HepG2 (cell line): ENCODE measurements around the gene LHX5. TPM values are rescaled to one million over a fixed set of nuclear protein-coding genes. Genes with fewer than 3 reads are reported as not detected.

Experiments
- ATAC-seq: fragments of 200-7000 bp; cut with Tn5 transposase; 3 replicates; pipeline ENCODE4 v1.9.1; 2020; ENCODE audit warnings: mild to moderate bottlenecking, moderate library complexity
- BruUV-seq: library from RNA; stranded (reverse); fragments of 400-500 nt; replicated peaks from 2 replicates; lab custom pipeline; 2021; lab: Mats Ljungman, UMichigan
- CTCF ChIA-PET: fragments of 300-600 bp; formaldehyde crosslinking; extraction: SDS; loops from one replicate; lab custom pipeline; 2021; ENCODE audit warnings: low total read pairs, inconsistent platforms, low intra/inter-chr PET ratio; lab: Yijun Ruan, JAX
- POLR2A ChIA-PET: fragments of 350-600 bp; sonication (Branson Sonifier 250); formaldehyde crosslinking; loops from one replicate; lab custom pipeline; 2020; ENCODE audit warnings: antibody characterized with exemption, inconsistent platforms; lab: Yijun Ruan, JAX
- DNase-seq: peaks from one replicate; pipeline ENCODE4 v3.0.0-alpha.2; 2015; ENCODE audit warnings: low spot score
- FAIRE-seq: peaks from 3 replicates; lab custom pipeline; 2011; peaks lifted over from hg19 to GRCh38; lab: Jason Lieb, UNC
- H2AFZ ChIP-seq: one replicate; pipeline ENCODE4 v1.6.1; 2011; ENCODE audit warnings: low read length, inconsistent platforms
- H3K27ac ChIP-seq: fragments of 300-600 bp; 3 replicates; pipeline ENCODE4 v1.8.0; 2011; ENCODE audit warnings: mixed run types, mild to moderate bottlenecking, mixed read lengths, low read length, inconsistent platforms; ENCODE audit not compliant: insufficient read depth; ENCODE audit errors: extremely low read length
- H3K27me3 ChIP-seq, 2 experiments: fragments of 200-600 bp in 1 of 2; 2 replicates in 1 of 2; 3 replicates in 1 of 2; pipeline versions ENCODE4 v1.6.0 to v1.8.0; 2011; ENCODE audit warnings: low read length in 2 of 2, mild to moderate bottlenecking in 2 of 2, moderate library complexity in 2 of 2, inconsistent platforms in 1 of 2; ENCODE audit not compliant: insufficient read depth in 2 of 2, control insufficient read depth in 1 of 2
- H3K36me3 ChIP-seq, 2 experiments: fragments of 200-600 bp in 1 of 2; replicated peaks in 1 of 2; 2 replicates in 1 of 2; 3 replicates in 1 of 2; pipeline versions ENCODE4 v1.5.1 to v1.8.0; 2011; ENCODE audit warnings: low read length in 2 of 2, inconsistent platforms in 1 of 2; ENCODE audit not compliant: insufficient read depth in 2 of 2, control insufficient read depth in 1 of 2
- H3K4me1 ChIP-seq: 2 replicates; pipeline ENCODE4 v1.5.1; 2012; ENCODE audit warnings: low read length, inconsistent platforms; ENCODE audit not compliant: insufficient read depth
- H3K4me2 ChIP-seq: 2 replicates; pipeline ENCODE4 v1.6.0; 2011; ENCODE audit warnings: low read depth, low read length, inconsistent platforms
- H3K4me3 ChIP-seq, 3 experiments: fragments of 200-600 bp in 1 of 3; sonication (generic), shearing (Covaris generic) in 1 of 3; replicated peaks in 1 of 3; 2 replicates each; pipeline ENCODE4 v1.5.1; 2011 to 2016; ENCODE audit warnings: low read length in 3 of 3, inconsistent platforms in 2 of 3, low read depth in 2 of 3, mild to moderate bottlenecking in 2 of 3, control low read depth in 1 of 3, mixed read lengths in 1 of 3; ENCODE audit not compliant: insufficient read depth in 1 of 3
- H3K79me2 ChIP-seq: one replicate; pipeline ENCODE4 v1.6.1; 2011; ENCODE audit warnings: low read length, inconsistent platforms; ENCODE audit not compliant: insufficient read depth
- H3K9ac ChIP-seq: 2 replicates; pipeline ENCODE4 v1.6.0; 2011; ENCODE audit warnings: mild to moderate bottlenecking, low read depth, low read length, inconsistent platforms; ENCODE audit not compliant: insufficient read depth
- H3K9me3 ChIP-seq: 2 replicates; pipeline ENCODE4 v1.5.1; 2012; ENCODE audit warnings: mild to moderate bottlenecking, low read length
- H4K20me1 ChIP-seq: 2 replicates; pipeline ENCODE4 v1.6.0; 2011; ENCODE audit warnings: inconsistent platforms, mild to moderate bottlenecking, low read length, moderate library complexity; ENCODE audit not compliant: insufficient read depth
- KMT2A ChIP-seq: sonication (generic); formaldehyde crosslinking; IDR thresholded peaks from 2 replicates; pipeline ENCODE4 v1.4.0; 2020; ENCODE audit warnings: missing genetic modification reagents
- PAX8 ChIP-seq: sonication (generic); formaldehyde crosslinking; IDR thresholded peaks from 2 replicates; pipeline ENCODE4 v1.8.0; 2022; ENCODE audit warnings: mild to moderate bottlenecking, missing genetic modification reagents, borderline replicate concordance
- ZIK1 ChIP-seq: sonication (generic); formaldehyde crosslinking; IDR thresholded peaks from 2 replicates; pipeline ENCODE4 v1.5.0; 2020; ENCODE audit warnings: mild to moderate bottlenecking, low read depth, missing genetic modification reagents, borderline replicate concordance
- ZNF101 ChIP-seq: sonication (generic); formaldehyde crosslinking; IDR thresholded peaks from 2 replicates; pipeline ENCODE4 v1.4.0; 2020; ENCODE audit warnings: mild to moderate bottlenecking, low read depth, missing genetic modification reagents, borderline replicate concordance
- ZNF589 ChIP-seq: sonication (generic); formaldehyde crosslinking; conservative IDR thresholded peaks from 2 replicates; pipeline ENCODE4 v1.8.0; 2022; ENCODE audit warnings: mild to moderate bottlenecking, moderate library complexity, missing genetic modification reagents
- ZNF782 ChIP-seq: sonication (generic); formaldehyde crosslinking; IDR thresholded peaks from 2 replicates; pipeline ENCODE4 v1.4.0; 2020; ENCODE audit warnings: missing genetic modification reagents, mild to moderate bottlenecking, borderline replicate concordance
- WGBS: methylation state at CpG from one replicate; pipeline ENCODE4 v1.1.6; 2017; ENCODE audit warnings: low lambda C conversion rate; 5-methylcytosine and 5-hydroxymethylcytosine counted together
- in situ Hi-C: cut with HindIII; loops from 2 replicates; pipeline ENCODE4 v1.10.0; 2017; ENCODE audit warnings: low pct_unique_long_range_greater_than_20kb; ENCODE audit not compliant: extremely low pct_ligation_motif_present
- intact Hi-C: fragments of 100-400 bp; cut with micrococcal nuclease; formaldehyde crosslinking; loops from one replicate; pipeline ENCODE4 v1.10.0; 2022; ENCODE audit not compliant: unreplicated experiment
- polyA plus RNA-seq, 8 experiments: library from polyadenylated mRNA; depleted of rRNA in 3 of 8; stranded (reverse) in 7 of 8; unstranded in 1 of 8; fragments of >200 nt; fragmentation: Illumina TruSeq in 4 of 8; extraction: Trizol in 4 of 8; gene quantifications; 2 replicates each; pipeline versions ENCODE4 v1.2.1 to v1.2.3, GENCODE V29; 2011 to 2016; ENCODE audit warnings: low read depth in 4 of 8, missing spikeins in 1 of 8, mixed read lengths in 1 of 8; ENCODE audit not compliant: insufficient read depth in 1 of 8
- total RNA-seq, 5 experiments: library from RNA; depleted of rRNA; stranded (reverse); fragments of >200 nt; fragmentation: Illumina TruSeq; extraction: Trizol; gene quantifications; 2 replicates each; pipeline ENCODE4 v1.2.3, GENCODE V29; 2016; ENCODE audit warnings: low read depth in 1 of 5
- TF ChIP-seq, protein P1 (sequence below): sonication (generic); formaldehyde crosslinking; IDR thresholded peaks from 2 replicates; pipeline ENCODE4 v1.5.0; 2020; ENCODE audit warnings: mild to moderate bottlenecking, missing genetic modification reagents

Gene LHX5
- total and polyA plus RNA-seq, 2 of the 13 experiments (the other 11 are each of a cell fraction or from before 2014, with no cell fraction given) = not detected

DNA sequence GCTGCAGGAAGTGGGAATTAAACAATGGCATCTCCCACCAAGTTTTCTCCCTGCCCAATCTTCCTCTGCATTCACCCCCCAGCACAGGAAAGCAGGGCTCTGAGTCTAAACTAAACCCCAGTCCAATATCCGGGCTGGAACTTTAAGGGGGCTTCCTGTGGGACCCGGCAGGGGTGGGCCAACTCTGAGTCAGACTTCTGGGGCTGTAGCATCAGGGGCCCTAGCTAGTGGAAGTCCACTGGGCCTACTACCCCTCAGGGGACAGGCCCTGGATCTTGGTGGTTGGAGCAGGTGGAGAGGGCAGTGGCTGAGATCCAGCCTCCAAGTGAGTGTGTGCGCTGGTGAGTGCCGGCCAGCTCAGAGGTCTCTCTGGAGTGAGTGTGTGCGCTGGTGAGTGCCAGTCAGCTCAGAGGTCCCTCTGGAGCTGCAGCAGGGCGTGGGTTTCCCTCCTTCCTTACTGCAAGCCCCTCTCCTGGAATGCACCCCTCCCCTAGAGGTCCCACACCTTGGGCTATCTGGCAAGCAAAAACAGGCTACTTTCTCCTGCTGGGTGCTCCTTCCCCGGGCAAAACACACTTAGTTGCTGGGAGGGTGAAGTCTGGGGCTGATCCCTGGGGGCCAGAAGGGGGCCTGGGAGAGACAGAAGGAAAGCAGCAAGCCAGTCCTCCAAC is 5.6 kb upstream of the LHX5 start:
- no TSS peak for BruUV-seq
- peaks cover 9 to 66% of the 10 kb centered on the region in 2 experiments for H3K27me3 ChIP-seq
- ChIA-PET POLR2A (no interaction called here), CTCF (no interaction called here)
- no peaks in the 10 kb centered on the region for H3K79me2 ChIP-seq
- FAIRE-seq (no peak), DNase-seq (no peak), ATAC-seq (no peak)
- 0% methylated on average over 5 of the region's 7 CpGs for WGBS
- peaks cover 10% of the 10 kb centered on the region; the same call in 1 of the 2 replicates for H4K20me1 ChIP-seq
- H3K9ac ChIP-seq = no peak overlapping the region
- intact Hi-C loops = no loop called here
- H3K27ac ChIP-seq = no peak overlapping the region
- TF ChIP-seq ZNF589 (CRISPR knock-in tag) (no peak), ZNF782 (no peak), PAX8 (CRISPR knock-in tag) (no peak), ZIK1 (no peak), ZNF101 (CRISPR knock-in tag) (no peak), KMT2A (CRISPR knock-in tag) (no peak)
- TF ChIP-seq, protein P1, sequence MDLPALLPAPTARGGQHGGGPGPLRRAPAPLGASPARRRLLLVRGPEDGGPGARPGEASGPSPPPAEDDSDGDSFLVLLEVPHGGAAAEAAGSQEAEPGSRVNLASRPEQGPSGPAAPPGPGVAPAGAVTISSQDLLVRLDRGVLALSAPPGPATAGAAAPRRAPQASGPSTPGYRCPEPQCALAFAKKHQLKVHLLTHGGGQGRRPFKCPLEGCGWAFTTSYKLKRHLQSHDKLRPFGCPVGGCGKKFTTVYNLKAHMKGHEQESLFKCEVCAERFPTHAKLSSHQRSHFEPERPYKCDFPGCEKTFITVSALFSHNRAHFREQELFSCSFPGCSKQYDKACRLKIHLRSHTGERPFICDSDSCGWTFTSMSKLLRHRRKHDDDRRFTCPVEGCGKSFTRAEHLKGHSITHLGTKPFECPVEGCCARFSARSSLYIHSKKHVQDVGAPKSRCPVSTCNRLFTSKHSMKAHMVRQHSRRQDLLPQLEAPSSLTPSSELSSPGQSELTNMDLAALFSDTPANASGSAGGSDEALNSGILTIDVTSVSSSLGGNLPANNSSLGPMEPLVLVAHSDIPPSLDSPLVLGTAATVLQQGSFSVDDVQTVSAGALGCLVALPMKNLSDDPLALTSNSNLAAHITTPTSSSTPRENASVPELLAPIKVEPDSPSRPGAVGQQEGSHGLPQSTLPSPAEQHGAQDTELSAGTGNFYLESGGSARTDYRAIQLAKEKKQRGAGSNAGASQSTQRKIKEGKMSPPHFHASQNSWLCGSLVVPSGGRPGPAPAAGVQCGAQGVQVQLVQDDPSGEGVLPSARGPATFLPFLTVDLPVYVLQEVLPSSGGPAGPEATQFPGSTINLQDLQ (CRISPR knock-in tag) = no peak
- no peaks in the 10 kb centered on the region for H3K4me1 ChIP-seq
- no peak overlapping the region for H3K4me3 ChIP-seq
- H3K36me3 ChIP-seq = no peaks in the 10 kb centered on the region
- in situ Hi-C loops = no loop called here
- H2AFZ ChIP-seq = no peak overlapping the region
- no peak overlapping the region for H3K4me2 ChIP-seq
- no peaks in the 10 kb centered on the region for H3K9me3 ChIP-seq
